K562 (cell line): Measurements from ENCODE around the gene TIFAB.

Experiments used
- ERF ChIP-seq: fragments of 450-650 bp; formaldehyde crosslinking; IDR thresholded peaks from 2 replicates; pipeline ENCODE4 v1.4.0; 2020; ENCODE audit warnings: mild to moderate bottlenecking, mixed read lengths
- HDAC8 ChIP-seq: fragments of 450-650 bp; IDR thresholded peaks from 2 replicates; pipeline ENCODE4 v1.6.1; 2016; ENCODE audit warnings: mild to moderate bottlenecking, missing genetic modification characterization, moderate library complexity, missing compliant biosample characterization
- KAT7 ChIP-seq: sonication (generic); formaldehyde crosslinking; IDR thresholded peaks from 2 replicates; pipeline ENCODE4 v1.8.0; 2022; ENCODE audit warnings: missing genetic modification reagents, mild to moderate bottlenecking, borderline replicate concordance
- TEAD4 ChIP-seq, 2 experiments: sonication (generic) in 1 of 2; formaldehyde crosslinking in 1 of 2; IDR thresholded peaks; 2 replicates each; pipeline versions ENCODE4 v1.6.1 to v1.8.0; 2012 to 2022; ENCODE audit warnings: borderline replicate concordance in 1 of 2, inconsistent platforms in 1 of 2, low read length in 1 of 2, mild to moderate bottlenecking in 1 of 2, missing genetic modification reagents in 1 of 2
- ZNF384 ChIP-seq: IDR thresholded peaks from 2 replicates; pipeline ENCODE4 v1.6.1; 2012; ENCODE audit warnings: low read depth, low read length, improper control_type of control experiment
- ZSCAN29 ChIP-seq: fragments of 450-650 bp; IDR thresholded peaks from 2 replicates; pipeline ENCODE4 v1.6.1; 2017
- TF ChIP-seq, protein P1 (sequence below): IDR thresholded peaks from 3 replicates; pipeline ENCODE4 v1.6.1; 2011; ENCODE audit warnings: borderline replicate concordance, mild to moderate bottlenecking; ENCODE audit not compliant: insufficient read length, insufficient read depth

DNA sequence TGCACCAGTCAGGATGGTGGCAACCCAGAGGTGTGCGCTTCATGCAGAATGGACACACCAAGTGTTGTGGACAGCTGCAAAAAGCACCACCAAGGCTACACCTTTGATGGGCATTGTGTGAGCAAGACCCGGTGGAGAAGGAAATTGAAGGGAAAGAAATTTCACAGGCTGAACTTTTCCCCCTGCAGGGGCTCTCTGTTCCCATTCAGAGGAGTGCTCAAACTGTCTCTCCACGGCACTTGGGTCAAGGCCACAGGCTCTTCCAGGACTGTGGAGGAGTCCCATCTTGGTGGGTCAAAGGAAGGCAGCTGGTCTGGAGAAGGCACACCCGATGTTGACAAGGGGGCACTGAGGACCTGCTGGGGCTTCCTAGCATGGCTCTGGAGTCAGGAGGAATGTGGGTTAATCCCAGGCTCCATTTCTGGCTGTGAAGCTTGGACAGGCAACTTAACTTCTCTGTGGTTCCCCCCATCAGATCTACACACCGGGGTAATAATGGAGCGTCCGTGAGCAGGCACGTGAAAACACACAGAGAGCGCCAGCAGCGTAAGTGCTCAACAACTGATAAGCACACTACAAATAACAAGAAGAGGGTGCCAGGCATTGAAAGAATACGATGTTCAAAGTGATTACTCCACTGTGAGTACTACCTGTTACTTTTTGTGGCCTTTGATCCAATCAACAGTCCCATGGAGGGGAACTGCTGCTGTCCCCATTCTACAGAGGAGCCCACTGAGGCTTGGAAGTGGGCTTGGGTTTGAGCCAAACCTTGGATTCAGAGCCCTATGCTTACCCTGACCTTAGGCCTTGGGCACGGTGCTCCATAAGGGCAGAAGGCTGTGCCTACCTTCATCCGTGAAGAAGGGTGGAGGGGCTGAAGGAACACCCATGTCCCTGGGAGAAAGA lies 34.2 kb upstream of the TIFAB start:
- TF ChIP-seq ZNF384 (no peak), TEAD4 (IDR thresholded peaks at IDR 0.05; ENCODE audit: low read length) (no peak), TEAD4 (CRISPR knock-in tag; IDR thresholded peaks at IDR 0.05; ENCODE audit: borderline replicate concordance) (no peak), KAT7 (CRISPR knock-in tag) (no peak), ZSCAN29 (no peak), HDAC8 (no peak), ERF (CRISPR knock-in tag) (no peak)
- TF ChIP-seq, protein P1, sequence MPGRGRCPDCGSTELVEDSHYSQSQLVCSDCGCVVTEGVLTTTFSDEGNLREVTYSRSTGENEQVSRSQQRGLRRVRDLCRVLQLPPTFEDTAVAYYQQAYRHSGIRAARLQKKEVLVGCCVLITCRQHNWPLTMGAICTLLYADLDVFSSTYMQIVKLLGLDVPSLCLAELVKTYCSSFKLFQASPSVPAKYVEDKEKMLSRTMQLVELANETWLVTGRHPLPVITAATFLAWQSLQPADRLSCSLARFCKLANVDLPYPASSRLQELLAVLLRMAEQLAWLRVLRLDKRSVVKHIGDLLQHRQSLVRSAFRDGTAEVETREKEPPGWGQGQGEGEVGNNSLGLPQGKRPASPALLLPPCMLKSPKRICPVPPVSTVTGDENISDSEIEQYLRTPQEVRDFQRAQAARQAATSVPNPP, result no peak
